K562 (cell line): ENCODE measurements around the gene CLCN6. TPM values are rescaled to one million over a fixed set of nuclear protein-coding genes. Genes with fewer than 3 reads are reported as not detected.
A peak's percentile ranks its signal among the peaks of the same experiment; 100 is the strongest.

ENCODE experiments used
- ATAC-seq: fragments of 200-7000 bp; cut with Tn5 transposase; 3 replicates; pipeline ENCODE4 v1.9.1; 2020; ENCODE audit warnings: moderate library complexity
- BruUV-seq: library from RNA; stranded (reverse); fragments of 400-500 nt; replicated peaks from 2 replicates; lab custom pipeline; 2021; lab: Mats Ljungman, UMichigan
- CTCF ChIA-PET: fragments of 300-600 bp; formaldehyde crosslinking; extraction: SDS; loops from one replicate; lab custom pipeline; 2021; ENCODE audit warnings: low intra/inter-chr PET ratio; lab: Yijun Ruan, JAX
- POLR2A ChIA-PET: fragments of 300-600, 350-650 bp; sonication (Branson Sonifier 250); formaldehyde crosslinking; extraction: SDS; loops from one replicate; lab custom pipeline; 2021; ENCODE audit warnings: antibody characterized with exemption, inconsistent platforms; lab: Yijun Ruan, JAX
- DNase-seq, 4 experiments: peaks; one replicate each; pipeline versions ENCODE4 v3.0.0 to v3.0.0-alpha.2; 2011 to 2018; ENCODE audit warnings: low spot score in 3 of 4, mixed read lengths in 3 of 4; ENCODE audit errors: extremely low read depth in 1 of 4
- FAIRE-seq: peaks from 2 replicates; lab custom pipeline; 2011; peaks lifted over from hg19 to GRCh38; lab: Jason Lieb, UNC
- H2AFZ ChIP-seq: 2 replicates; pipeline ENCODE4 v1.6.0; 2011; ENCODE audit warnings: low read depth, low read length, control low read depth, inconsistent platforms
- H3K27ac ChIP-seq: fragments of 200-600 bp; 3 replicates; pipeline ENCODE4 v1.8.0; 2011; ENCODE audit warnings: low read depth, mild to moderate bottlenecking, control low read depth, inconsistent platforms, low read length, moderate library complexity, mixed read lengths; ENCODE audit errors: extremely low read depth
- H3K27me3 ChIP-seq, 2 experiments: fragments of 300-600 bp in 1 of 2; 2 replicates in 1 of 2; 3 replicates in 1 of 2; pipeline versions ENCODE4 v1.6.0 to v1.8.0; 2011; ENCODE audit warnings: inconsistent platforms in 2 of 2, low read length in 2 of 2, mild to moderate bottlenecking in 1 of 2, mixed read lengths in 1 of 2, moderate library complexity in 1 of 2; ENCODE audit not compliant: control insufficient read depth in 2 of 2, insufficient read depth in 2 of 2
- H3K36me3 ChIP-seq: fragments of 300-600 bp; 3 replicates; pipeline ENCODE4 v1.8.0; 2011; ENCODE audit warnings: mild to moderate bottlenecking, low read length, inconsistent platforms; ENCODE audit not compliant: control insufficient read depth, insufficient read depth
- H3K4me1 ChIP-seq, 2 experiments: fragments of 200-600 bp in 1 of 2; replicated peaks in 1 of 2; 2 replicates in 1 of 2; 3 replicates in 1 of 2; pipeline versions ENCODE4 v1.5.1 to v1.8.0; 2011; ENCODE audit warnings: inconsistent platforms in 2 of 2, low read length in 2 of 2, mild to moderate bottlenecking in 1 of 2, mixed read lengths in 1 of 2, moderate library complexity in 1 of 2; ENCODE audit not compliant: control insufficient read depth in 2 of 2, insufficient read depth in 2 of 2
- H3K4me2 ChIP-seq: 2 replicates; pipeline ENCODE4 v1.6.1; 2011; ENCODE audit warnings: low read length, control low read depth, inconsistent platforms, mixed read lengths; ENCODE audit not compliant: insufficient read depth
- H3K4me3 ChIP-seq: fragments of 200-600 bp; sonication (generic), shearing (Covaris generic); 2 replicates; pipeline ENCODE4 v1.5.1; 2016; ENCODE audit warnings: control low read depth, inconsistent platforms
- H3K79me2 ChIP-seq: fragments of 200-600 bp; 3 replicates; pipeline ENCODE4 v1.8.0; 2011; ENCODE audit warnings: low read length, inconsistent platforms; ENCODE audit not compliant: control insufficient read depth, insufficient read depth
- H3K9ac ChIP-seq, 2 experiments: 2 replicates each; pipeline versions ENCODE4 v1.6.0 to v1.6.1; 2011; ENCODE audit warnings: low read depth in 2 of 2, low read length in 2 of 2, control low read depth in 1 of 2, inconsistent platforms in 1 of 2, mild to moderate bottlenecking in 1 of 2, mixed read lengths in 1 of 2; ENCODE audit not compliant: insufficient read depth in 1 of 2
- H3K9me1 ChIP-seq: one replicate; pipeline ENCODE4 v1.6.0; 2011; ENCODE audit warnings: inconsistent platforms, mild to moderate bottlenecking, low read length, moderate library complexity; ENCODE audit not compliant: control insufficient read depth, insufficient read depth
- H3K9me3 ChIP-seq: replicated peaks from 2 replicates; pipeline ENCODE4 v1.5.1; 2011; ENCODE audit warnings: low read depth, low read length, inconsistent platforms; ENCODE audit not compliant: control insufficient read depth, insufficient read depth
- H4K20me1 ChIP-seq: replicated peaks from 2 replicates; pipeline ENCODE4 v1.6.1; 2011; ENCODE audit warnings: low read length, inconsistent platforms, mixed read lengths; ENCODE audit not compliant: control insufficient read depth, insufficient read depth
- BRD4 ChIP-seq: fragments of 200-600 bp; sonication (generic); IDR thresholded peaks from 2 replicates; pipeline ENCODE4 v1.6.1; 2017; ENCODE audit warnings: inconsistent platforms
- DIDO1 ChIP-seq: fragments of 450-650 bp; IDR thresholded peaks from 2 replicates; pipeline ENCODE4 v1.6.1; 2016; ENCODE audit warnings: low read depth, missing biosample characterization, missing genetic modification characterization
- HNRNPK ChIP-seq: fragments of 200-400 bp; formaldehyde crosslinking; IDR thresholded peaks from one replicate; pipeline ENCODE4 v1.6.1; 2018; ENCODE audit warnings: mild to moderate bottlenecking, low read depth, low read length; ENCODE audit not compliant: poor library complexity, severe bottlenecking
- KLF13 ChIP-seq: fragments of 450-650 bp; IDR thresholded peaks from 2 replicates; pipeline ENCODE4 v1.6.1; 2016; ENCODE audit warnings: missing genetic modification characterization, low read depth, mild to moderate bottlenecking, missing compliant biosample characterization, moderate library complexity, borderline replicate concordance
- MAFG ChIP-seq: fragments of 450-650 bp; conservative IDR thresholded peaks from 2 replicates; pipeline ENCODE4 v1.6.1; 2016; ENCODE audit warnings: missing genetic modification characterization, missing compliant biosample characterization
- NR3C1 ChIP-seq: sonication (generic); formaldehyde crosslinking; IDR thresholded peaks from 2 replicates; pipeline ENCODE4 v1.8.1; 2022; ENCODE audit warnings: missing genetic modification reagents
- POLR2A ChIP-seq: fragments of 450-650 bp; conservative IDR thresholded peaks from 2 replicates; pipeline ENCODE4 v1.6.1; 2016
- RBFOX2 ChIP-seq: fragments of 200-400 bp; formaldehyde crosslinking; IDR thresholded peaks from 2 replicates; pipeline ENCODE4 v1.6.1; 2017; ENCODE audit warnings: low read depth, mild to moderate bottlenecking, low read length, moderate library complexity
- RBM25 ChIP-seq: fragments of 200-400 bp; formaldehyde crosslinking; IDR thresholded peaks from 2 replicates; pipeline ENCODE4 v1.6.1; 2018; ENCODE audit warnings: low read length, low read depth, moderate library complexity; ENCODE audit not compliant: severe bottlenecking
- RUNX1 ChIP-seq: sonication (generic); IDR thresholded peaks from 2 replicates; pipeline ENCODE4 v1.6.1; 2016; ENCODE audit warnings: antibody characterized with exemption, low read depth
- STAT5B ChIP-seq: fragments of 250-450 bp; sonication (Bioruptor Pico); IDR thresholded peaks from 2 replicates; pipeline ENCODE4 v1.8.0; 2021; ENCODE audit warnings: mild to moderate bottlenecking, inconsistent platforms
- TAF1 ChIP-seq: IDR thresholded peaks from 2 replicates; pipeline ENCODE4 v1.6.1; 2011; ENCODE audit warnings: mild to moderate bottlenecking, low read length, moderate library complexity; ENCODE audit not compliant: insufficient read depth, control insufficient read depth, severe bottlenecking; ENCODE audit errors: extremely low read depth
- TAL1 ChIP-seq: fragments of 450-650 bp; IDR thresholded peaks from 2 replicates; pipeline ENCODE4 v1.6.1; 2016; ENCODE audit warnings: mild to moderate bottlenecking
- TCF3 ChIP-seq: sonication (generic); formaldehyde crosslinking; IDR thresholded peaks from 2 replicates; pipeline ENCODE4 v1.4.0; 2020; ENCODE audit warnings: mild to moderate bottlenecking, missing genetic modification reagents
- U2AF2 ChIP-seq: fragments of 200-400 bp; formaldehyde crosslinking; optimal IDR thresholded peaks from 2 replicates; pipeline ENCODE3; 2017; ENCODE audit warnings: low read depth, mild to moderate bottlenecking, low read length
- ZNF184 ChIP-seq: sonication (generic); formaldehyde crosslinking; IDR thresholded peaks from 2 replicates; pipeline ENCODE4 v1.5.0; 2020; ENCODE audit warnings: missing genetic modification reagents
- ZNF277 ChIP-seq: fragments of 250-450 bp; sonication (Bioruptor Pico); IDR thresholded peaks from 2 replicates; pipeline ENCODE4 v1.8.0; 2022; ENCODE audit warnings: inconsistent platforms, mild to moderate bottlenecking, moderate library complexity, borderline replicate concordance
- ZNF586 ChIP-seq: fragments of 450-650 bp; formaldehyde crosslinking; conservative IDR thresholded peaks from 2 replicates; pipeline ENCODE4 v1.4.0; 2020; ENCODE audit warnings: mild to moderate bottlenecking, moderate library complexity
- WGBS: fragments of 100-300 bp; shearing (Covaris generic); methylation state at CpG from one replicate; pipeline ENCODE4 v1.1.6; 2016; ENCODE audit warnings: low coverage, mixed read lengths; ENCODE audit not compliant: insufficient coverage; ENCODE audit errors: missing lambda C conversion rate; 5-methylcytosine and 5-hydroxymethylcytosine counted together
- in situ Hi-C: fragments of 300-500 bp; cut with MboI; formaldehyde crosslinking; loops from 4 replicates; pipeline ENCODE4 v1.15.0; 2018; ENCODE audit warnings: inconsistent platforms, mixed read lengths
- intact Hi-C: fragments of 100-400 bp; cut with micrococcal nuclease; formaldehyde crosslinking; loops from 2 replicates; pipeline ENCODE4 v1.14.2; 2022
- polyA plus RNA-seq, 8 experiments: library from polyadenylated mRNA; depleted of rRNA in 4 of 8; stranded (reverse) in 5 of 8; unstranded in 3 of 8; fragments of >200 nt; fragmentation: Nextera tagmentation in 2 of 8; fragmentation: Illumina TruSeq in 1 of 8; extraction: Ambion mirVana in 2 of 8; extraction: Trizol in 1 of 8; gene quantifications; 2 replicates each; pipeline versions ENCODE4 v1.2.1 to v1.2.3, GENCODE V29; 2011 to 2014; ENCODE audit warnings: inconsistent platforms in 1 of 8, missing spikeins in 1 of 8
- total RNA-seq, 7 experiments: library from RNA; depleted of rRNA in 6 of 7; stranded (reverse); fragments of >200 nt in 6 of 7; fragmentation: Illumina TruSeq in 2 of 7; extraction: Trizol in 2 of 7; gene quantifications; 2 replicates each; pipeline versions ENCODE4 v1.2.1 to v1.2.3, GENCODE V29; 2011 to 2021; ENCODE audit warnings: low replicate concordance in 1 of 7
- TF ChIP-seq, protein P1 (sequence below): fragments of 450-650 bp; IDR thresholded peaks from 2 replicates; pipeline ENCODE4 v1.7.0; 2016; ENCODE audit warnings: borderline replicate concordance
- TF ChIP-seq, protein P2 (sequence below): fragments of 250-450 bp; sonication (Bioruptor Pico); IDR thresholded peaks from 2 replicates; pipeline ENCODE4 v1.8.0; 2022; ENCODE audit warnings: moderate library complexity, mild to moderate bottlenecking, inconsistent platforms

Gene CLCN6
- total and polyA plus RNA-seq, 9 of the 15 experiments (the other 6 are each of a cell fraction or from before 2014, with no cell fraction given), result 2.0 to 21.8 (median 13.6) TPM

GRCh38 chr1:11781297-11781696 is 24.7 kb upstream of the CLCN6 start (continued):
- TF ChIP-seq STAT5B (CRISPR knock-in tag) (no peak), NR3C1 (CRISPR knock-in tag) (no peak), RBFOX2 (no peak), HNRNPK (no peak), ZNF586 (CRISPR knock-in tag) (no peak), RBM25 (no peak), TAL1 (no peak), TAF1 (no peak)

DNA sequence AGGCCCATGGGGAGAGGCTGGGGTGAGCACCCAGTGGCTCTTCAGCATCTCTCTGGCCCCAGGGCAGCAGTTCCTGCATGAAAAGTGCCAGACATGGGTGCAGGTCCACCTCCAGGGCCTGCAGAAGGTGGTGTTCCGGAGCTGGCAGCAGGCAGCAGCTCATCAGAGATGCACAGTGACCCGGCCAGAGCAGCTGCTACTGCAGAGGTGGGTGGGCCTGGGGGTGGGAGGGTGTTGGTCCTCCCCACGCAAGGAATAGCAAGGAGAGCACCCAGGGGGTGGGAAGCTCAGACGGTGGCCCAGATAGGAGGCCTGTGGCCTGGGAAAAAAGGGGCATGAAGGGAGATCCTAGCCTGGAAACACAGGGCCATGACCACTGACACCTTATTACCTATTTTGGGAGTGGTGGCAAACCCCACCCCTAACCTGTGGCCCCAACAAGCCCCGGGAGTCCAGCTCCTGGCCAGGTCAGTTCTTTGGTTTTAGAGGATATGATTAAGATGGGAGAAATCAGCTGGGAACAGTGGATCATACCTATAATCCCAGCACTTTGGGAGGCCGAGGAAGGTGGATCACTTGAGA is 23.8 kb upstream of the CLCN6 start:
- Histone ChIP-seq H4K20me1 (no peaks in the 10 kb centered on the region), H3K27me3 (no peaks in the 10 kb centered on the region), H3K9me1 (no peaks in the 10 kb centered on the region), H3K4me2 (no peak overlapping the region), H3K27ac (no peak overlapping the region), H3K9me3 (no peaks in the 10 kb centered on the region), H2AFZ (no peak overlapping the region), H3K36me3 (no peaks in the 10 kb centered on the region), H3K4me3 (no peak overlapping the region), H3K79me2 (no peaks in the 10 kb centered on the region; the same call in 2 of the 3 replicates), H3K9ac (peak overlapping the region in 1 of 2 experiments; percentile 77; a peak in 2 of 4 replicates), H3K4me1 (peaks cover 24 to 56% of the 10 kb centered on the region in 2 experiments)
- BruUV-seq, result no TSS peak
- in situ Hi-C loops, result no loop called here
- 52% methylated on average over 5 of the region's 6 CpGs for WGBS
- DNase-seq, result no peak
- ChIA-PET POLR2A (interaction anchor here (0.9 to 8.5 kb wide), 5 partner anchors 10 to 21 kb away, joined by 3 to 66 read pairs (median 5); no protein-coding TSS in a partner anchor), CTCF (no interaction called here)
- TF ChIP-seq ZNF277 (CRISPR knock-in tag) (no peak), DIDO1 (no peak), MAFG (tag) (no peak), POLR2A (no peak), KLF13 (tag) (no peak), TCF3 (CRISPR knock-in tag) (no peak), ZNF184 (CRISPR knock-in tag) (no peak), BRD4 (no peak), U2AF2 (no peak), RUNX1 (no peak)
- TF ChIP-seq, protein P1, sequence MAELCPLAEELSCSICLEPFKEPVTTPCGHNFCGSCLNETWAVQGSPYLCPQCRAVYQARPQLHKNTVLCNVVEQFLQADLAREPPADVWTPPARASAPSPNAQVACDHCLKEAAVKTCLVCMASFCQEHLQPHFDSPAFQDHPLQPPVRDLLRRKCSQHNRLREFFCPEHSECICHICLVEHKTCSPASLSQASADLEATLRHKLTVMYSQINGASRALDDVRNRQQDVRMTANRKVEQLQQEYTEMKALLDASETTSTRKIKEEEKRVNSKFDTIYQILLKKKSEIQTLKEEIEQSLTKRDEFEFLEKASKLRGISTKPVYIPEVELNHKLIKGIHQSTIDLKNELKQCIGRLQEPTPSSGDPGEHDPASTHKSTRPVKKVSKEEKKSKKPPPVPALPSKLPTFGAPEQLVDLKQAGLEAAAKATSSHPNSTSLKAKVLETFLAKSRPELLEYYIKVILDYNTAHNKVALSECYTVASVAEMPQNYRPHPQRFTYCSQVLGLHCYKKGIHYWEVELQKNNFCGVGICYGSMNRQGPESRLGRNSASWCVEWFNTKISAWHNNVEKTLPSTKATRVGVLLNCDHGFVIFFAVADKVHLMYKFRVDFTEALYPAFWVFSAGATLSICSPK, result no peak
- TF ChIP-seq, protein P2, sequence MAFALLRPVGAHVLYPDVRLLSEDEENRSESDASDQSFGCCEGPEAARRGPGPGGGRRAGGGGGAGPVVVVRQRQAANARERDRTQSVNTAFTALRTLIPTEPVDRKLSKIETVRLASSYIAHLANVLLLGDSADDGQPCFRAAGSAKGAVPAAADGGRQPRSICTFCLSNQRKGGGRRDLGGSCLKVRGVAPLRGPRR (CRISPR knock-in tag), result no peak
- FAIRE-seq, result no peak
- ATAC-seq, result no peak
- intact Hi-C loops, result loop anchor here (2.0 kb wide), 1 partner anchor 79 kb away; no protein-coding TSS in a partner anchor
